Activated CD4-positive, CD25-positive, alpha-beta regulatory T cell (primary cell): ENCODE results near the gene NXNL2.
A peak's percentile ranks its signal among the peaks of the same experiment; 100 is the strongest.

Experiments used
- DNase-seq, 4 experiments: peaks; one replicate each; lab custom pipeline; 2025; lab: John Stamatoyannopoulos, UW

NXNL2 gene

DNA sequence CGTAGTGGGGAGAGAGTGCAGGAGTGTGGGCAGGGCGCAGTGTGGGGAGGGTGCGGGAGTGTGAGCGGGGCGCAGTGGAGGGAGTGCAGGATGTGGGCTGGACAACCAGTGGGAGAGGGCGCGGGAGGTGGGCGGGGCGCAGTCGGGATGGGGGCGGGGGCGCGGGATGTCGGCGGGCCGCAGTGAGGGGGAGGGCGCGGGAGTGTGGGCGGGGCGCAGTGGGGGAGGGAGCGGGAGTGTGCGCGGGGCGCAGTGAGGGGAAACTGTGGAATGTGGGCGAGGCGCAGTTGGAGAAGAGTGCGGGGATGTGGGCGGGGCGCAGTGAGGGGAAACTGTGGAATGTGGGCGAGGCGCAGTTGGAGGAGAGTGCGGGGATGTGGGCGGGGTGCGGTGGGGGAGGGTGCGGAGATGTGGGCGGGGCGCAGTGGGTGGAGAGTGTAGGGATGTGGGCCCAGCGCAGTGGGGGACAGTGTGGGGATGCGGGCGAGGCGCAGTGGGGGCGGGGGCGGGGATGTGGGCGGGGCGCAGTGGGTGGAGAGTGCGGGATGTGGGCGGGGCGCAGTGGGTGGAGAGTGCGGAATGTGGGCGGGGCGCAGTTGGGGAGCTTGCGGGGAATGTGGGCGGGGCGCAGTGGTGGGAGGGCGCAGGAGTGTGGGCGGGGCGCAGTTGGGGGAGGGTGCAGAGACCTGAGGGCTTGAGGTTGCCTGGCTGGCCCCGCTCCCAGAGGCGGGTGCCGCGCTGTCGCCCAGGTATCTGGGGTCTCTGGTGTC, at the start of gene NXNL2:
Gene NXNL2, plus strand, starts transcription at position 723 of the 770 bp plus-strand sequence. CDS start 257 bp downstream, outside the sequence.
- peak in 1 of 4 experiments; percentile 11 for DNase-seq

DNA sequence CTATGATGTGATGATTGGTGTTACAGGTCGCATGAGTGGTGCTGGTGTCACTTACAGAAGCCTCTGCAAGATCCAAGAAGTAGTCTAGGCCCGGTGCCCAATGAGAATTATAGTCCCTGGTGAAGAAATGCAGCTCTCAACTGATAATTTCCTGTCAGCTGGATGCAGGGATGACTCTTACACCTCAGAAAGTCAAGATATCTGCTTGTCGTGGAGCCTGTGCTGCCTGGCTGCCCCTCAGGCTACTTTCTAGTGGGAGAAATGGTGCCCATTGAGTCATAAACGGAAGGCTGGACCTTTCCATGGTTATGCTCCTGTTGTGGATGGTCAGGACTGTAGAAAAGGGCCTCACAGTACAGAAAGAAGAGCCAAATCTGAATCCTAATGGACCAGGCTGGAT, 46.8 kb upstream of the NXNL2 start:
- no peak for DNase-seq

DNA sequence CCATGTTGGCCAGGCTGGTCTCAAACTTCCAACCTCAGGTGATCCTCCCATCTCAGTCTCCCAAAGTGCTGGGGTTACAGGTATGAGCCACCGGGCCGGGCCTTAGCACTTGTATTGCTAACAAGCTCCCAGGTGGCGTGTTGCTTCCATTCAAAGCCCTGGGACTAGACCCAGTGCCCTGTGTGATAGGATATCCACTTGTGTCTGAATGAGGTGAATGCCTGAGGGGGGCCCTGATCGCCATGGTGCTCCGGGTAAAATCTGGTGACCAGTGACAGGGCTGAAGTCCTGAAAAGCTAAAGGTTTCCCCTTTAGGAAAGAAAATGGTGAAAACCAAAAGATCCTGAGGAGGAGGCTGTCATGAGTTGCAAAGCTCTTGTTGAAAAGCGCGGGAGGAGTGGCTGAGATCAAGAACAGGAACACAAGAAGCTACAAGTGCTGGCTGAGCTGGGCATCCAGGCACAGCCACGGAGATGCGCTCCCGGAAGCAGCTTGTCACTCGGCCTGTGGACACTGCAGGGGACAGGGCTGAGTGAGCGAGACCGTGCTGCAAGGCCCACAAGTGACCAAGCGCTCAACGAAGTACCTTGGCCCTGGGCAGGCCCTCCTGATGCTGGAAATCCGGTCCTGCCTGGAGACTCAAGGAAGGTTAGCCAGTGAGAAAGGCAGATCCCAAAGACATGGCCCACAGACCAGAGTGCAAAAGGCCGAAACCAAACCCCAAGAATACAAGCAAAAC, 39.8 kb upstream of the NXNL2 start:
- no peak for DNase-seq

- no peak for DNase-seq
Observed at GRCh38 chr9:88497224-88497623, 37.8 kb upstream of the NXNL2 start.

- no peak for DNase-seq
Observed at GRCh38 chr9:88498880-88499279, 36.1 kb upstream of the NXNL2 start.

DNA sequence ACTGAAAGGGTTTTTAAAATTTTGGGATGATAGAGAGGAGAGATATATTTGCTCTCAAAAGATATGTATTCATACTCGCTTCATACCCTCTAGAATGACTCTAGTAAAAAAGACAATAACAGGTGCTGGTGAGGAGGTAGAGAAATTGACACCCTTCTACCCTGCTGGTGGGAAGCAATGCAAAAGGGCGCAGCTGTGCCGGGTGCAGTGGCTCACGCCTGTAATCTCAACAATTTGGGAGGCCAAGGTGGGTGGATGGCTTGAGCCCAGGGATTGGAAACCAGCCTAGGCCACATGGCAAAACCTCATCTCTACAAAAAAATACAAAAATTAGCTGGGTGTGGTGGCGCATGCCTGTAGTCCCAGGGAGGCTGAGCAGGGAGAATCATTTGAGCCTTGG, 33.9 kb upstream of the NXNL2 start:
- DNase-seq, result no peak

GRCh38 chr9:88502552-88503034, 32.4 kb upstream of the NXNL2 start:
- DNase-seq, result no peak

- no peak for DNase-seq
Observed at GRCh38 chr9:88503081-88503844, 31.7 kb upstream of the NXNL2 start.

GRCh38 chr9:88503845-88504764, 30.9 kb upstream of the NXNL2 start:
- no peak for DNase-seq

- DNase-seq, result no peak
Observed at GRCh38 chr9:88508326-88508725, 26.7 kb upstream of the NXNL2 start.

DNA sequence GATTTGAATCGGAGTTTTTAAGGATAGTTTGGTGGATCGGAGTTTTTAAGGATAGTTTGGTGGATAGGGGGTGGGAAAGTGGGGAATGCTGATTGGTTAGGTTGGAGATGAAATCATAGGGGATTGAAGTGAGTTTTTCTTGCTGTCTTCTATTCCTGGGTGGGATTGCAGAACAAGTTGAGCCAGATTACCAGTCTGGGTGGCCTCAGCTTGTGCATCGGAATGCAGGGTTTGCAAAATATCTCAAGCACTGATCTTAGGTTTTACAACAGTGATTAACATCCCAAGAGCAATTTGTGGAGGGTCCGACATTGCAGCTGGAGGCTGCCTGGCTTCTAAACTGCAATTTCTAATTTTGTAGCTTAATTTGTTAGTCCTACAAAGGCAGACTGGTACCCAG, 23.1 kb upstream of the NXNL2 start:
- DNase-seq, result no peak

GRCh38 chr9:88514247-88514646, 20.7 kb upstream of the NXNL2 start:
- DNase-seq, result no peak

- DNase-seq, result no peak
Observed at GRCh38 chr9:88521308-88521707, 13.7 kb upstream of the NXNL2 start.

- no peak for DNase-seq
Observed at GRCh38 chr9:88522360-88522759, 12.6 kb upstream of the NXNL2 start.

GRCh38 chr9:88523056-88523455, 11.9 kb upstream of the NXNL2 start:
- no peak for DNase-seq

DNA sequence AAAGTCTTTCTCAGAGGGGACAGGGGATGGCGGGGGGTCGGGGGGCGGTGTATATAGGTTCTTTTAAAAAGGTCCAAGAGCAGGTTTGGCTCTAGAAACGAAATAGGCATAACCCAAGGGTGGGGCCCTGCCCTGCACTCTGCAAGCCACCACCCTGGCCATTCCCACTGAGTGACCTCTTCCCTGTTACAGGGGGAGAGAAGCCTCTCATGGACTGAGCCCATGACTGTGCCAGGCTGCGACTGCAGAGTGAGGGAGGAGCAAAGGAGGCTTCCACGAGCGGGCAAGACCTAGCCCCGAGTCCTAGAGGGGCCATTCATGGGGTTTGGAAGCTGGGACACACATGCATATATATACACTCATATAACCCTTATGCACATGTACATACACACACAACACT, 10.1 kb upstream of the NXNL2 start:
- DNase-seq, result no peak

GRCh38 chr9:88527618-88528017, 7.4 kb upstream of the NXNL2 start:
- no peak for DNase-seq

DNA sequence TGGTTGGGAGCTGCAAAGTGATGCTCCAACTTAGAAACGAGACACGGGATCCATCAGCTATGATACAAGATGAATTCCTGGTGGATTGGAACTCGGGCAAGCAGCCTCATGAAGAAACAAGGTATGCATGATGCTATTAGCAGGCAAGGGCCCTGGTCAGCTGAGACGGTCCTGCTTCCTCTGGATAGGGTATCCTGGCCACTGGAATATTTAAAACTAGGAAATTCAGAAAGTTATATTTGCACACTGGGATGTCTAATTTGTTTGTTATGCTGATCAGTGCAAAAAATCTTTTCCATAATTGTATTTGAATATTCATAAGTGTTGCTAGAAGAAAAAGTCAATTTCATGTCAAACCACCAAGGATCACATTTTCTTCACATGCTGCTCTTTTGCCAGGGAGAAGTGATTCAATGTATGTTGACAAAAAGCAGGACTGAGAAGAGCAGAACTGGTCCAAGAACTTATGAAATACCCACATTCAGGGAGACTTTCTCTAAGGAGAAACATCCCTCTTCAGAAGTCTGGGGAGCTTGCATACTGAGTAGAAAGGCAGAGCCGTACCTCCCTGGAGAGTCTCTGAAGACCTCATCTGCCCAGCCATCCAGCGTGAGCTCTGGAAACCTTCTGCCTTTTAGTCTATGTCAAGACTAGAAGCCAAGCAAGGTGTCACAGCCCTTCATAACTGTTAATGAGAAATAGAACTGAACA, 6.7 kb upstream of the NXNL2 start:
- no peak for DNase-seq

GRCh38 chr9:88529496-88529895, 5.5 kb upstream of the NXNL2 start:
- no peak for DNase-seq

- no peak for DNase-seq
Observed at GRCh38 chr9:88530051-88530450, 4.9 kb upstream of the NXNL2 start.
